Upper lobe of left lung (tissue), 4 donors: ENCODE measurements around the gene CDK6.

ENCODE experiments used
- POLR2A ChIP-seq, 4 donors: fragments of 450-650 bp; IDR thresholded peaks; one replicate each; pipeline ENCODE4 v1.5.1; 2016 to 2017; ENCODE audit warnings: antibody characterized with exemption in 4 of 4, mild to moderate bottlenecking in 2 of 4
- TF ChIP-seq, protein P1 (sequence below), 6 experiments: fragments of 450-650 bp in 4 of 6; fragments of 200-600 bp in 2 of 6; sonication (generic) in 2 of 6; IDR thresholded peaks; one replicate each; pipeline ENCODE4 v1.5.1; 2016 to 2019; ENCODE audit warnings: antibody characterized with exemption in 6 of 6

DNA sequence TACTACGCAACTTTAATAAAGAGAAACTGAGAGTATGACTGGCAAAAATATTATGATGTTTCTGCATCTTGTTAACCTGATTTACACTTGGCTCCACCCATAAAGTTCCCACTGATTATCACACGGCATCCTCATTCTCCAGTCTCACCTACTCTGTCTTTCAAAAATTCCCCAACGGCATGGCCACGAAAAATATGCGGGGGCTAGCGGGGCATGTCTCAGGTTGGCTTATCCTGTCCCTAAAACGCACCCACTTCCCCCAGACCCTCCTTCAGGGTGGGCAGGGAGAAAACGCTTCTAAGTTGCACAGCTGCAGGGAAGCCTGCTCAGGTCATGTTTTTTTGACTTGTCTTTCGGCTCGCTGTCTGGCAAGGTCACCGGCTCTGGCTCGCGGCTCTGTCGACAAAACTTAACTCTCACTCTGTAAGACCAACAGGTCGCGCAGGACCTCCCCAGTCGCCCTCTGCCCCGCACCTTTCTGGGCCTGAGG, 3.8 kb downstream of the CDK6 start:
- TF ChIP-seq POLR2A (IDR thresholded peaks at IDR 0.05) = peak in 1 of 4 donors; percentile 5
- TF ChIP-seq, protein P1, sequence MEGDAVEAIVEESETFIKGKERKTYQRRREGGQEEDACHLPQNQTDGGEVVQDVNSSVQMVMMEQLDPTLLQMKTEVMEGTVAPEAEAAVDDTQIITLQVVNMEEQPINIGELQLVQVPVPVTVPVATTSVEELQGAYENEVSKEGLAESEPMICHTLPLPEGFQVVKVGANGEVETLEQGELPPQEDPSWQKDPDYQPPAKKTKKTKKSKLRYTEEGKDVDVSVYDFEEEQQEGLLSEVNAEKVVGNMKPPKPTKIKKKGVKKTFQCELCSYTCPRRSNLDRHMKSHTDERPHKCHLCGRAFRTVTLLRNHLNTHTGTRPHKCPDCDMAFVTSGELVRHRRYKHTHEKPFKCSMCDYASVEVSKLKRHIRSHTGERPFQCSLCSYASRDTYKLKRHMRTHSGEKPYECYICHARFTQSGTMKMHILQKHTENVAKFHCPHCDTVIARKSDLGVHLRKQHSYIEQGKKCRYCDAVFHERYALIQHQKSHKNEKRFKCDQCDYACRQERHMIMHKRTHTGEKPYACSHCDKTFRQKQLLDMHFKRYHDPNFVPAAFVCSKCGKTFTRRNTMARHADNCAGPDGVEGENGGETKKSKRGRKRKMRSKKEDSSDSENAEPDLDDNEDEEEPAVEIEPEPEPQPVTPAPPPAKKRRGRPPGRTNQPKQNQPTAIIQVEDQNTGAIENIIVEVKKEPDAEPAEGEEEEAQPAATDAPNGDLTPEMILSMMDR (IDR thresholded peaks at IDR 0.05) = no peak
